H1 (cell line): ENCODE data around the gene SLC51B. TPM values are rescaled to one million over a fixed set of nuclear protein-coding genes. Genes with fewer than 3 reads are reported as not detected.

Experiments
- CTCF ChIA-PET: fragments of 300-600 bp; sonication (Branson Sonifier 250); formaldehyde crosslinking; loops from one replicate; lab custom pipeline; 2021; ENCODE audit not compliant: partially characterized antibody; lab: Charles Lee
- POLR2A ChIA-PET: fragments of 300-600 bp; sonication (Branson Sonifier 250); formaldehyde crosslinking; loops from one replicate; lab custom pipeline; 2021; ENCODE audit warnings: inconsistent platforms; ENCODE audit not compliant: partially characterized antibody; lab: Charles Lee
- DNase-seq, 2 experiments: peaks; one replicate each; pipeline versions ENCODE4 v3.0.0 to v3.0.0-alpha.2; 2010 to 2022; ENCODE audit warnings: low spot score in 2 of 2, low read depth in 1 of 2, mixed read lengths in 1 of 2
- FAIRE-seq: peaks from 2 replicates; lab custom pipeline; 2011; peaks lifted over from hg19 to GRCh38; lab: Jason Lieb, UNC
- H2AFZ ChIP-seq: 2 replicates; pipeline ENCODE4 v1.8.1; 2012; ENCODE audit warnings: low read length, inconsistent platforms
- H2AK5ac ChIP-seq: 2 replicates; pipeline ENCODE4 v1.6.1; 2013; ENCODE audit warnings: low read depth, low read length
- H2BK120ac ChIP-seq: replicated peaks from 2 replicates; pipeline ENCODE3; 2013; ENCODE audit warnings: low read depth, low read length, inconsistent platforms
- H2BK12ac ChIP-seq: 2 replicates; pipeline ENCODE4 v1.6.1; 2013; ENCODE audit warnings: low read depth, low read length
- H2BK15ac ChIP-seq: 2 replicates; pipeline ENCODE4 v1.6.1; 2013; ENCODE audit warnings: low read length
- H2BK20ac ChIP-seq: 2 replicates; pipeline ENCODE4 v1.6.1; 2013; ENCODE audit warnings: low read length
- H2BK5ac ChIP-seq: 2 replicates; pipeline ENCODE4 v1.6.1; 2013; ENCODE audit warnings: low read depth, low read length
- H3K14ac ChIP-seq: 2 replicates; pipeline ENCODE4 v1.6.1; 2013; ENCODE audit warnings: inconsistent platforms; ENCODE audit not compliant: insufficient read length
- H3K18ac ChIP-seq: 2 replicates; pipeline ENCODE4 v1.6.1; 2013; ENCODE audit warnings: low read length; ENCODE audit errors: extremely low read depth
- H3K23ac ChIP-seq: 2 replicates; pipeline ENCODE4 v1.6.1; 2013; ENCODE audit warnings: inconsistent platforms; ENCODE audit not compliant: insufficient read length
- H3K23me2 ChIP-seq: 2 replicates; pipeline ENCODE4 v1.6.1; 2013; ENCODE audit warnings: low read depth, low read length
- H3K27ac ChIP-seq: 2 replicates; pipeline ENCODE4 v1.6.1; 2011; ENCODE audit warnings: low read depth, low read length, inconsistent platforms
- H3K27me3 ChIP-seq, 4 experiments: replicated peaks in 1 of 4; 1 replicate in 1 of 4; 2 replicates in 3 of 4; pipeline versions ENCODE4 v1.6.1 to v1.8.1; 2011 to 2013; ENCODE audit warnings: low read length in 3 of 4, mild to moderate bottlenecking in 3 of 4, inconsistent platforms in 2 of 4, mixed read lengths in 2 of 4, moderate library complexity in 1 of 4; ENCODE audit not compliant: control insufficient read depth in 3 of 4, insufficient read depth in 3 of 4; ENCODE audit errors: extremely low read depth in 1 of 4
- H3K36me3 ChIP-seq, 4 experiments: 2 replicates each; pipeline versions ENCODE4 v1.6.1 to v1.8.1; 2011 to 2013; ENCODE audit warnings: mild to moderate bottlenecking in 4 of 4, low read length in 3 of 4, moderate library complexity in 2 of 4, control low read depth in 1 of 4, inconsistent platforms in 1 of 4; ENCODE audit not compliant: insufficient read depth in 4 of 4, control insufficient read depth in 2 of 4
- H3K4ac ChIP-seq: replicated peaks from 2 replicates; pipeline ENCODE3; 2013; ENCODE audit warnings: low read length, low read depth, mixed read lengths, inconsistent platforms; ENCODE audit not compliant: insufficient read length
- H3K4me1 ChIP-seq, 4 experiments: replicated peaks in 1 of 4; 1 replicate in 1 of 4; 2 replicates in 3 of 4; pipeline versions ENCODE4 v1.6.1 to v1.8.1; 2011 to 2013; ENCODE audit warnings: low read length in 3 of 4, inconsistent platforms in 2 of 4, mixed read lengths in 1 of 4; ENCODE audit not compliant: insufficient read depth in 4 of 4, control insufficient read depth in 3 of 4
- H3K4me2 ChIP-seq, 2 experiments: 2 replicates each; pipeline versions ENCODE4 v1.6.1 to v1.8.1; 2011 to 2013; ENCODE audit warnings: low read depth in 2 of 2, low read length in 2 of 2, control low read depth in 1 of 2, inconsistent platforms in 1 of 2, mild to moderate bottlenecking in 1 of 2; ENCODE audit not compliant: insufficient read depth in 1 of 2
- H3K4me3 ChIP-seq, 4 experiments: fragments of 200-600, 300-600 bp in 1 of 4; sonication (generic), shearing (Covaris generic), sonication (Bioruptor Twin) in 1 of 4; 2 replicates each; pipeline versions ENCODE4 v1.5.1 to v1.8.1; 2011 to 2016; ENCODE audit warnings: low read length in 4 of 4, low read depth in 3 of 4, control low read depth in 2 of 4, inconsistent platforms in 2 of 4, mild to moderate bottlenecking in 2 of 4, mixed read lengths in 1 of 4, moderate library complexity in 1 of 4; ENCODE audit not compliant: insufficient read depth in 2 of 4; ENCODE audit errors: extremely low read depth in 1 of 4
- H3K56ac ChIP-seq: replicated peaks from 2 replicates; pipeline ENCODE3; 2013; ENCODE audit warnings: low read depth, mild to moderate bottlenecking, mixed read lengths, low read length, inconsistent platforms; ENCODE audit not compliant: insufficient read length
- H3K79me1 ChIP-seq: 2 replicates; pipeline ENCODE4 v1.6.1; 2013; ENCODE audit warnings: low read depth, low read length, control low read depth
- H3K79me2 ChIP-seq, 2 experiments: 2 replicates each; pipeline versions ENCODE4 v1.6.1 to v1.8.1; 2012 to 2013; ENCODE audit warnings: low read length in 2 of 2, mild to moderate bottlenecking in 2 of 2, inconsistent platforms in 1 of 2; ENCODE audit not compliant: insufficient read depth in 2 of 2, control insufficient read depth in 1 of 2
- H3K9ac ChIP-seq, 4 experiments: replicated peaks in 1 of 4; 1 replicate in 1 of 4; 2 replicates in 3 of 4; pipeline versions ENCODE4 v1.6.1 to v1.8.1; 2011 to 2013; ENCODE audit warnings: low read depth in 3 of 4, low read length in 3 of 4, control low read depth in 2 of 4, mild to moderate bottlenecking in 2 of 4, moderate library complexity in 2 of 4, inconsistent platforms in 1 of 4; ENCODE audit errors: extremely low read depth in 1 of 4
- H3K9me3 ChIP-seq, 2 experiments: 2 replicates each; pipeline versions ENCODE4 v1.6.1 to v1.8.1; 2012 to 2013; ENCODE audit warnings: mild to moderate bottlenecking in 2 of 2, moderate library complexity in 2 of 2, control low read depth in 1 of 2, inconsistent platforms in 1 of 2, low read depth in 1 of 2, low read length in 1 of 2, mixed read lengths in 1 of 2; ENCODE audit not compliant: insufficient read depth in 2 of 2
- H4K20me1 ChIP-seq, 2 experiments: replicated peaks in 1 of 2; 2 replicates each; pipeline versions ENCODE3 to v1.8.1; 2011 to 2013; ENCODE audit warnings: inconsistent platforms in 2 of 2, low read length in 2 of 2, mild to moderate bottlenecking in 1 of 2; ENCODE audit not compliant: insufficient read depth in 2 of 2, control insufficient read depth in 1 of 2
- H4K5ac ChIP-seq: 2 replicates; pipeline ENCODE4 v1.6.1; 2013; ENCODE audit warnings: low read length, low read depth, mixed read lengths, inconsistent platforms; ENCODE audit not compliant: insufficient read length
- H4K8ac ChIP-seq: 2 replicates; pipeline ENCODE4 v1.8.0; 2013; ENCODE audit warnings: mild to moderate bottlenecking, moderate library complexity, low read length, inconsistent platforms; ENCODE audit not compliant: insufficient read depth; ENCODE audit errors: extremely low read depth
- H4K91ac ChIP-seq: replicated peaks from 2 replicates; pipeline ENCODE3; 2013; ENCODE audit warnings: low read length, mixed read lengths, inconsistent platforms; ENCODE audit not compliant: insufficient read length
- CHD2 ChIP-seq: IDR thresholded peaks from 2 replicates; pipeline ENCODE4 v1.6.1; 2012; ENCODE audit warnings: low read length, improper control_type of control experiment
- GTF2F1 ChIP-seq: IDR thresholded peaks from 2 replicates; pipeline ENCODE4 v1.6.1; 2012; ENCODE audit warnings: low read depth, low read length, improper control_type of control experiment, borderline replicate concordance
- HDAC2 ChIP-seq, 2 experiments: fragments of 300-600 bp in 1 of 2; sonication (generic) in 1 of 2; IDR thresholded peaks; 2 replicates each; pipeline ENCODE4 v1.6.1; 2011 to 2012; ENCODE audit warnings: low read depth in 2 of 2, low read length in 2 of 2, mild to moderate bottlenecking in 2 of 2, moderate library complexity in 2 of 2, borderline replicate concordance in 1 of 2, inconsistent platforms in 1 of 2
- POLR2A ChIP-seq, 2 experiments: IDR thresholded peaks; 1 replicate in 1 of 2; 2 replicates in 1 of 2; pipeline ENCODE4 v1.6.1; 2011; ENCODE audit warnings: low read depth in 2 of 2, low read length in 2 of 2, mild to moderate bottlenecking in 2 of 2; ENCODE audit errors: control extremely low read depth in 1 of 2
- RFX5 ChIP-seq: IDR thresholded peaks from 2 replicates; pipeline ENCODE4 v1.6.1; 2011; ENCODE audit warnings: low read depth, low read length, improper control_type of control experiment, borderline replicate concordance
- SAP30 ChIP-seq: fragments of 300-600 bp; sonication (generic); IDR thresholded peaks from 2 replicates; pipeline ENCODE4 v1.7.1; 2012; ENCODE audit warnings: low read length, moderate library complexity, mild to moderate bottlenecking, inconsistent platforms; ENCODE audit not compliant: insufficient read depth, insufficient replicate concordance
- SP1 ChIP-seq: IDR thresholded peaks from 2 replicates; pipeline ENCODE4 v1.6.1; 2011; ENCODE audit warnings: low read depth, low read length
- SUZ12 ChIP-seq: fragments of 200-600 bp; sonication (generic); IDR thresholded peaks from 2 replicates; pipeline ENCODE4 v1.6.1; 2012; ENCODE audit warnings: mild to moderate bottlenecking, inconsistent platforms, low read length, moderate library complexity, mixed read lengths
- WGBS, 2 experiments: shearing (Covaris generic) in 1 of 2; methylation state at CpG; one replicate each; pipeline versions ENCODE4 v1.1.6 to v1.1.7; 2013 to 2015; ENCODE audit warnings: low lambda C conversion rate in 2 of 2, mixed read lengths in 2 of 2, inconsistent platforms in 1 of 2, low coverage in 1 of 2, missing lambda C conversion rate in 1 of 2; ENCODE audit not compliant: insufficient replicate concordance in 2 of 2, insufficient coverage in 1 of 2, insufficient read length in 1 of 2; ENCODE audit errors: extremely low coverage in 1 of 2, missing lambda C conversion rate in 1 of 2; 5-methylcytosine and 5-hydroxymethylcytosine counted together
- polyA plus RNA-seq, 7 experiments: library from polyadenylated mRNA; depleted of rRNA in 3 of 7; stranded (reverse) in 5 of 7; unstranded in 2 of 7; fragments of >200 nt in 5 of 7; fragments of 200-250 nt in 2 of 7; gene quantifications; 1 replicate in 5 of 7; 2 replicates in 1 of 7; 4 replicates in 1 of 7; pipeline versions ENCODE4 v1.2.1 to v1.2.3, GENCODE V29; 2011 to 2013; ENCODE audit warnings: missing spikeins in 2 of 7, mixed read lengths in 2 of 7
- total RNA-seq: library from RNA; stranded (reverse); fragmentation: NEBNext Ultra II Directional; extraction: Animal tissue kit (Norgen Biotek cat#: 25700); gene quantifications from 2 replicates; pipeline ENCODE4 v1.2.1, GENCODE V29; 2021
- TF ChIP-seq, protein P1 (sequence below): IDR thresholded peaks from 2 replicates; pipeline ENCODE4 v1.6.1; 2011; ENCODE audit warnings: low read depth, mild to moderate bottlenecking, low read length; ENCODE audit not compliant: insufficient read depth
- TF ChIP-seq, protein P2 (sequence below): IDR thresholded peaks from 2 replicates; pipeline ENCODE4 v1.6.1; 2012; ENCODE audit warnings: inconsistent platforms

Gene SLC51B
- total and polyA plus RNA-seq, 2 of the 8 experiments (the other 6 are each of a cell fraction or from before 2014, with no cell fraction given), result not detected

- Histone ChIP-seq H3K79me1 (no peaks in the 10 kb centered on the region), H3K4me3 (peak overlapping the region in 2 of 4 experiments; percentile 15 to 44; a peak in 4 of 8 replicates), H3K18ac (no peak overlapping the region), H3K9ac (no peak overlapping the region), H3K56ac (no peak overlapping the region), H3K27me3 (no peaks in the 10 kb centered on the region; a peak in 2 of 7 replicates), H2AFZ (no peak overlapping the region), H2BK20ac (no peak overlapping the region), H4K91ac (no peak overlapping the region), H4K8ac (no peak overlapping the region), H3K14ac (no peak overlapping the region), H3K27ac (no peak overlapping the region), H2AK5ac (no peak overlapping the region), H3K4me2 (peak overlapping the region; percentile 26 to 84), H4K20me1 (no peaks in the 10 kb centered on the region), H2BK15ac (no peak overlapping the region), H3K4ac (no peak overlapping the region), H3K36me3 (no peaks in the 10 kb centered on the region), H3K23ac (no peak overlapping the region), H4K5ac (no peak overlapping the region), H3K23me2 (no peaks in the 10 kb centered on the region), H3K79me2 (no peaks in the 10 kb centered on the region), H3K4me1 (no peaks in the 10 kb centered on the region; a peak in 1 of 7 replicates), H3K9me3 (no peaks in the 10 kb centered on the region), H2BK120ac (no peak overlapping the region), H2BK5ac (no peak overlapping the region), H2BK12ac (no peak overlapping the region)
- FAIRE-seq, result no peak
- ChIA-PET CTCF (interaction anchor here (1.7 to 33.2 kb wide), 2 partner anchors 24 to 52 kb away, joined by 9 to 1213 read pairs; partner anchors contain the start of genes KBTBD13 and RASL12), POLR2A (no interaction called here)
- DNase-seq, result peak; percentile 61 to 88
- 12% methylated on average over 19 of the region's 19 CpGs; no CpG with 5 or more reads in 1 of the 2 experiments for WGBS, 2 experiments
- no peak for TF ChIP-seq GTF2F1
- TF ChIP-seq SAP30, result peak; percentile 90
- TF ChIP-seq SUZ12, result no peak
- TF ChIP-seq, protein P1, sequence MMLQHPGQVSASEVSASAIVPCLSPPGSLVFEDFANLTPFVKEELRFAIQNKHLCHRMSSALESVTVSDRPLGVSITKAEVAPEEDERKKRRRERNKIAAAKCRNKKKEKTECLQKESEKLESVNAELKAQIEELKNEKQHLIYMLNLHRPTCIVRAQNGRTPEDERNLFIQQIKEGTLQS, result 0 out of 2 replicates have a peak, but pooled peaks have one; percentile 39
- TF ChIP-seq HDAC2 (IDR thresholded peaks at IDR 0.05; ENCODE audit: borderline replicate concordance in 1 of 2, low read depth in 2 of 2, low read length in 2 of 2), result 0 out of 4 replicates have a peak, but pooled peaks of 1 of the 2 experiments have one; percentile 52
- TF ChIP-seq, protein P2, sequence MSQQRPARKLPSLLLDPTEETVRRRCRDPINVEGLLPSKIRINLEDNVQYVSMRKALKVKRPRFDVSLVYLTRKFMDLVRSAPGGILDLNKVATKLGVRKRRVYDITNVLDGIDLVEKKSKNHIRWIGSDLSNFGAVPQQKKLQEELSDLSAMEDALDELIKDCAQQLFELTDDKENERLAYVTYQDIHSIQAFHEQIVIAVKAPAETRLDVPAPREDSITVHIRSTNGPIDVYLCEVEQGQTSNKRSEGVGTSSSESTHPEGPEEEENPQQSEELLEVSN, result peak; percentile 51; the same call in 1 of the 2 replicates
- peak; percentile 74; the same call in 1 of the 2 replicates for TF ChIP-seq RFX5
- no peak for TF ChIP-seq POLR2A (IDR thresholded peaks at IDR 0.05; ENCODE audit: control extremely low read depth in 1 of 2, low read depth in 2 of 2, low read length in 2 of 2)
- peak; percentile 77 for TF ChIP-seq CHD2
- TF ChIP-seq SP1, result peak; percentile 93
These were observed 4.2 kb downstream of the SLC51B start for GRCh38 chr15:65049418-65049840.
